KOPT-K1 (cell line): ENCODE results near the gene ZMAT3.
"Not testable (repeated sequence)": the region's sequence is repeated elsewhere in the genome, so short reads cannot be mapped to it uniquely, and the experiment has no call there.

Source experiments
- H3K27ac ChIP-seq: fragments of 200-600 bp; sonication (generic); 2 replicates; pipeline ENCODE4 v1.5.1; 2016; ENCODE audit warnings: antibody characterized with exemption, mild to moderate bottlenecking, low read depth, low read length; ENCODE audit not compliant: poor library complexity, severe bottlenecking
- H3K36me3 ChIP-seq: fragments of 200-600 bp; sonication (generic); 2 replicates; pipeline ENCODE4 v1.5.1; 2017; ENCODE audit warnings: antibody characterized with exemption, mild to moderate bottlenecking, low read length, moderate library complexity; ENCODE audit not compliant: insufficient read depth
- H3K9me3 ChIP-seq: fragments of 200-600 bp; sonication (generic); 2 replicates; pipeline ENCODE4 v1.5.1; 2017; ENCODE audit warnings: antibody characterized with exemption, low read length, mild to moderate bottlenecking; ENCODE audit not compliant: insufficient read depth, poor library complexity, severe bottlenecking

The ZMAT3 gene

DNA sequence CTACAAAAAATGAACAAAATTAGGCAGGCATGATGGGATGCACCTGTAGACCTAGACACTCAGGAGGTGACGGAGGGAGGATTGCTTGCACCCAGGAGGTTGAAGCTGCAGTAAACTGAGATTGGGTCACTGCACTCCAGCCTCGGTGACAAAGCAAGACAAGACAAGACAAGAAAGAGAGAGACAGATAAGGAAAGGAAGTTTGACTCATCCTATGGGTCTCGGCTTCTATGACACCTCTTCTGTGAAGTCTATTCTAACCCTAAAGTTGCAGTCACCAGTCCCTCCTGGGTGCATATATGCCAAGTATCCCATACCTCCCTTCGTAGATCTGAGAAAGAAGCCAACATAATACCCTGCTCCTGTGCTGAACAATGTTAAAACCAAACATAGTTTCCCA is 7.9 kb upstream of the ZMAT3 start:
- Histone ChIP-seq H3K27ac (no peak overlapping the region), H3K36me3 (no peaks in the 10 kb centered on the region), H3K9me3 (no peaks in the 10 kb centered on the region)

DNA sequence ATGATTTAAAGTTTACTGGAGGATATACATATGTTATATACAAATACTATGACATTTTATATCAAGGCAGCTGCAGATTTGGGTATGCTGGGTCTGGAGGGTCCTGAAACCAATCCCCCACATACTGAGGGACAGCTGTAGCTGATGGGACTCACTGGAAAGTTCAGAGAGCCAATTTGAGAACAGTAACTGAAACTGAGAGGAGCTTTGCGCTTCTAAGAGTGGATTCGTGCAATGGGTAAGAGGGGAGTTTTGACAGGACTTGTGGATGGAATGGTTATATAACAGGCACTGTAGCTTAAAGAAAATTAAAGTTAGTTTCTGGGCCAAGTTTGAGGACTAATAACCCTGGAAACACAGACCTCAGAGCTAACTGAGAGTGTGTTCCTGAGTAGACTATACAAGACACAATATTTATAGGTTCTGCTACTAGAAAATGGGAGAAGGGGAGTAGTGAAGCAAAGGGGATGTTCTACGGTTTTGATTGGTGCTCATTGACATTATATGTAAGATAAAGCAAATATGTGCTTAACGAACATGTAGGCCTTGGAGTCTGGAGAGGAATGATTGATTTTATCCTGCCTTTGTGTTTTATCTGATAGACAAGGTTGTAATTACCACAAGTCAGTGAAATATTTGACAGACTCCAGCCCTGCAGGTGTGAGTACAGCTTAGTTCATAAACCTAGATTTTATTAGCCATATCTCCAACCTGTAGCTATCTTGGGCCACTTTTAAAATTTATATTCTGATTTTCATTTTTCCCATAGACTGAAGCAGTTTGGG is 4.8 kb upstream of the ZMAT3 start:
- Histone ChIP-seq H3K27ac (no peak overlapping the region), H3K36me3 (no peaks in the 10 kb centered on the region), H3K9me3 (no peaks in the 10 kb centered on the region)

DNA sequence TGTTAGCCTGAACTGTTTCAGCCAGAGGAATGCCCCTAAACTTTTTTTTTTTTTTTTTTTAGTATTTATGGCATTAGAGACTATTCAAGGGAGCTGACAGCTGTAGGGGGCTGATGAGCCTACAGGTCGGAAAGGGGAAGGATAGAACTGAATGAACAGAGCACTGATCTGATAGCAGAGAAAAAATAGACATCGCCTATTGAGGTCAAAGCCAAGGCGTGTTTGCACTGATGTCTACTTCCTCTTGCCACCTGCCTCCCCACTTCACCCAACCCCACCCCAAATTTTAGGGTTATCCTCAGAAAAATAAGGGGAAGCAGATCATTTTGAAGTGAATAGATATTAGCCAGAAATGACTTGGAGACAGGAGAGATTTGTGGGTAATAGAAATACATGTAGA is 3.0 kb upstream of the ZMAT3 start:
- peak overlapping the region; percentile 32 for H3K27ac ChIP-seq
- no peaks in the 10 kb centered on the region for H3K36me3 ChIP-seq
- no peaks in the 10 kb centered on the region for H3K9me3 ChIP-seq

DNA sequence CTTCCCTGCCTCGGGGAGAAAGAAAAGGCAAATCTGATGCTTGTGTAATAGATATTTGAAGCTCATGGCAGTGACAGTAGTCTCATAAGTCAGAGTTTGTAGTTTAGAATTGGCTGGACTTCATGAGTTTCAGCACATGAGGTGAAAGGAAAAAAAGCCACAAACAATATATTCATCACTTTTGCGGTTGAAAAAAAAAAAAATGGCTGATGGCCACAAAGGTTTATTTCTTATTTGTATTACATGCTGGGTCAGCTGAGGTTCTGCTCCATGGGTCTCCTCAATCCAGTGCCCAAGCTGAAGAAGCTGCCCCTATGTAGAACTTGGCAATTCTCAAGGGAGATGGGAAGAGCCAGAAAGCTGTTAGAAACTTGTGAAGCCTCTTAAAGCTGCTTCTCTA is 2.2 kb upstream of the ZMAT3 start:
- no peaks in the 10 kb centered on the region for H3K36me3 ChIP-seq
- H3K9me3 ChIP-seq: no peaks in the 10 kb centered on the region
- peak overlapping the region; percentile 32 for H3K27ac ChIP-seq

DNA sequence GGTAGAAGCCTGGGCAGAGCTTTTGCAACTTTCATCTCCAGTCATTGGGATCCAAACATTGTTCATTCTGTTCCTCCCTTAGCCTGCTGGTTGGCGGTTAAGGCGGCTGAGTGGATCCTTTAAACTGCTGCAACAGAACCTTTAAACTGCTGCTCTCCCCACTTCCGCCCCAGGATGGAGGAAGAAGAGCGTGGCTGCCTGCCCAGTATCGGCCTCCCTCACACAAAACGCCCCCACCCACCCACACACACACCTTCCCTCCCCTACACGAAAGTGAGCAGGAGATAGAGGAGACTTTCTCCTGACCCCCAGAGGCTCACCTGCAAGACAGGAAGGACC is 460 bp upstream of the ZMAT3 start:
- H3K9me3 ChIP-seq: no peaks in the 10 kb centered on the region
- H3K36me3 ChIP-seq: peaks cover 11% of the 10 kb centered on the region
- H3K27ac ChIP-seq: peak overlapping the region; percentile 96

DNA sequence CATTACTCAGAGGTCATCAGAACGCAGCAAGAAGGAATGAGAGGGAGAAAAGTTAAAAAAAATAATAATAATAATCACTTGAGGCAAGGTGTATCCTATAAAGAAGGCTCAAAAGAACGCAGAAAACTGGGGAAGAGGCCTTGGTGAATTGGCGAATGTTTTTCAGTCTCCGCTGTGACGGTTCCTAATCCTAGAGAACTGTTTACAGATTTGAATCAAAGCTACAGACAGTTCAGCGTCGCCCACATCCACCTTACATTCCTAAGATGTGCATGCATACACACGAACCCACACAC is 634 bp downstream of the ZMAT3 start:
- H3K9me3 ChIP-seq: no peaks in the 10 kb centered on the region
- H3K27ac ChIP-seq: peak overlapping the region; percentile 96
- peaks cover 22% of the 10 kb centered on the region for H3K36me3 ChIP-seq

DNA sequence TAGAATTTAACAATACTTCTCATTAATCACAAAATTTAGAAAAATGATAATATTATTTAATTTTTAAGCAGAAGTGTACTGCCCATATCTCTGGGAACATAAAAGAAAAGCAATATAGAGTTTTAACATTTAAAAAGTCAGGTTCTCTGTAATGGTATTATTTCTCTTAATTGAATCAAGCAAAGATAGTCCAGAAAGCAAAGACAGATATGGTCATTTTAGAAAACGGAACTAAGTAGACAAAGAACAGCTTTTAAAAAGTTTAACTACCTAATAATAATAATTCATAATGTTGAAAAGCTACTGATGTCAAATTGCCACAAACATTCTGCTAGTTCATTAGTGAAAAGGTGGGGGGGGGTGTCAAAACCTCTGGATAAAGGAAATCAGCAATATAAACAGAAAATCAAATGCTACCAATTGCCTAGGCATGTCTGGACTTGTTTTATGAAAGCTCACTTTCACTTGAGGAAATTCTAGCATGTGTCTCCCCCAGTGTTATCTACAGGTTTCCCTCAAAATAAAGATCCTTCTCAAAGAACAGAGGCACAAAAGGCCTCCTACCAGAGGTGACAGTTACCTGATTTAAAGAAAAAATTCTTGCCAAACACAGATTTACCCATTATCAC is 1.7 kb downstream of the ZMAT3 start:
- Histone ChIP-seq H3K27ac (peak overlapping the region; percentile 30), H3K9me3 (no peaks in the 10 kb centered on the region), H3K36me3 (peaks cover 30% of the 10 kb centered on the region)

DNA sequence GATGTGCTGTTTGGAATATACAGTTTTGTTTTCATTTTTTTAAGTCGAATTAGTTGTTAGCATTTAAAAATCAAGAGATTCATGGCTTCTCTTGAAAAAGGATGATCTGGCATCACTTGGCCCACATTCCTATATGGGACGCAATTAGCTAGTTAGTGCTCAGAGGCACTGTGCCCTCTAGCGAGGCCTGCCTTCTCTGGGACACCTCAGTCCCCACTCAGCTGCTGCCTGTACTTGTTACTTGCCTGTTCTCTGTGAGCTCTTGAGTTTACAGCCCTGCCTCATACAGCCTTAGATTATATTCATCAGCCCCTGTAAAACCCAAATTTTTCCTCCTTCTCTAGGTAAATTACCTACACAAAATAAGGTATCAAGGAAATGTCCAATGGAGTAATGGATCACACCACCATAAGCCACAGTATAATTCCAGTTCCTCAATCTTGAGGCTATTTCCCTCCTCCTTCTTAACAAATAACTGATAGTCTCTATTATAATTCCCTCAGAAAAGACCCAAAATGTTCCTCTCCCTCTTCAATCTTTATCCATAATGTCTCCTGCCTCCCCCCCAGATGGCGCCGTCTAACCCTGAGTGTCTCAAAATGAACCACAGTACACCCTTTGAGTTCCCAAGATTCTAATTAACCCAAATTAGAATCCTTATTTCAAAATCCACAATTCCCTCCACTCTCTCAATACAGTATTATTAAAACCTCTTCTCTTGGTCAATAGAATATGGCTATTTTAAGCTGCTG is 2.7 kb downstream of the ZMAT3 start:
- peaks cover 37% of the 10 kb centered on the region for H3K36me3 ChIP-seq
- H3K27ac ChIP-seq: peak overlapping the region; percentile 6
- no peaks in the 10 kb centered on the region for H3K9me3 ChIP-seq

DNA sequence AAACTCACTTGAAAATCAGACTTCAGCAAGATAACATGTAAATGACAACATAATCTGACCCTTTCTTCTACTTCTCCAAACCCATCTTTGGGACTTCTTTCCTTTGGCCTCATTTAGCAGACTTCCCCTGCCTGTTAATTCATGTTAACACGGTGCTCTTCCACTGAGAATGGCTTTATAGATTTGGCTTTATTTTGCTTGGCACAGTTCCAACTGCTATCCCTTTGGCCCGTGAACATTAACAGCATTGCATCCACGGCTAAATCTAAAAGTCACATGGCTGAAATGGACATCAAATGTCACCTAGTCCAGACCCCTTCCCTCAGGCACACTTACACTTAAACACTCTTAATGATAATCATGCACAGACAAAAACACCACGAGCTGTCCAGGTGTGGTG is 3.8 kb downstream of the ZMAT3 start:
- Histone ChIP-seq H3K36me3 (peaks cover 46% of the 10 kb centered on the region), H3K9me3 (no peaks in the 10 kb centered on the region), H3K27ac (no peak overlapping the region)

DNA sequence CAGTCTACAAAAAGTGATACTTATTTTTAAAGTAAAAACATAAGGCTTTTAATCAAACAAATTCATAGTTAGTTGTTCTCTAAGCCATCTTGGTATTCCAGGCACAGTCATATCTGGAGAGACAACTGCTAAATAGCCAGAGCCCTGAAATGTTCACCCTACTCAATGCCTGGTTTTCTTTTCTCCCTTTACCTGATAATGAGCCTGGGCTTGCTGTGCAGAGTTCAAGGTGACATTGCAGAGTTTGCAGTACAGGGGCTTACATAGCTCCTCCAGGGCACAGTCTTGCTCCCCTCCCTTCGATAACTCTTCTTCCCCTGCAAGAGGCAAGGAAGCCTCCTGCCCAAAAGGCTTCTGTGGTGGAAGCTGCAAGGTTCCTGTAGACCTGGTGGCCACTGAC is 4.3 kb downstream of the ZMAT3 start:
- Histone ChIP-seq H3K27ac (no peak overlapping the region), H3K36me3 (peaks cover 51% of the 10 kb centered on the region), H3K9me3 (no peaks in the 10 kb centered on the region)

DNA sequence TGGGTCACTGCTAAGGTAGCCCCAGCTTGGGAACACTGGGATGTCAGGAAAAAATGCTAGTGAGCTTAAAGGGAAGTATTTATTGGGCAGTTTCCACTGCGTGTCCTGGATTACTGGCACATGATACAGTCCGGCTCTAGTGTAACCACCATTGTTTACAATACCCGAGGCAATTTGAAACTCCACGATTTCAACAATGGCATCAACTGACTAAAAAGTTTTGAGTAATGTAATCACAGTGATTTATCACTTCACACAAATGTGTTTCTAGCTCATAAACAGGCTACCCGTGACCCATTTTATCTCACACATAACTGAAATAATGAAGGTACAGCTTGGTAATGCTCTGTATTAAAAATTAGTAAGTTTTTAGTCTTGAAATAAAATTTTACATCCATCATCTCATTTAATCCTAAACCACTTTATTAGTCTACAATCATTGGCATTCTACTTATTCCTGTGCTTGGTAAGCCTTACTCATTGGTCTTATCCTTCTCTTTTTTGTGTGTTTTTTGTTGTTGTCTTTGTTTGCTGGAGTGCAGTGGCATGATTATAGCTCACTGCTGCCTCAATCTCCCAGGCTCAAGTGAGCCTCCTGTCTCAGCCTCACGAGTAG is 7.6 kb downstream of the ZMAT3 start:
- peaks cover 55% of the 10 kb centered on the region for H3K36me3 ChIP-seq
- H3K9me3 ChIP-seq: no peaks in the 10 kb centered on the region
- no peak overlapping the region for H3K27ac ChIP-seq

DNA sequence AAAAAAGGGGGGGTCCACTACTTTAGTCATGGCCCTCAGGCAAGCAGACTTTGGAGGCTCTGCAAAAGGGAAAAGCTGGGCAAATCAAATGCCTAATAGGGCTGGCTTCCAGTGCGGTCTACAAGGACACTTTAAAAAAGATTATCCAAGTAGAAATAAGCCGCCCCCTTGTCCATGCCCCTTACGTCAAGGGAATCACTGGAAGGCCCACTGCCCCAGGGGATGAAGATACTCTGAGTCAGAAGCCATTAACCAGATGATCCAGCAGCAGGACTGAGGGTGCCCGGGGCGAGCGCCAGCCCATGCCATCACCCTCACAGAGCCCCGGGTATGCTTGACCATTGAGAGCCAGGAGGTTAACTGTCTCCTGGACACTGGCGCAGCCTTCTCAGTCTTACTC is 15.3 kb downstream of the ZMAT3 start:
- H3K27ac ChIP-seq: no peak overlapping the region
- H3K36me3 ChIP-seq: peaks cover 5% of the 10 kb centered on the region
- H3K9me3 ChIP-seq: peaks cover 6% of the 10 kb centered on the region

DNA sequence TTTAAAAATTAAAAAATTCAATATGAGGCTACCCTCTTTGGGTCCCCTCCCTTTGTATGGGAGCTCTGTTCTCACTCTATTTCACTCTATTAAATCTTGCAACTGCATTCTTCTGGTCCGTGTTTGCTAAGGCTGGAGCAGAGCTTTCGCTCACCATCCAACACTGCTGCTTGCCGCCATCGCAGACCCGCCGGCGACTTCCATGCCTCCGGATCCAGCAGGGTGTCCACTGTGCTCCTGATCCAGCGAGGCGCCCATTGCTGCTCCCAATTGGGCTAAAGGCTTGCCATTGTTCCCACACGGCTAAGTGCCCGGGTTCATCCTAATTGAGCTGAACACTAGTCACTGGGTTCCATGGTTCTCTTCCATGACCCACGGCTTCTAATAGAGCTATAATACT is 17.0 kb downstream of the ZMAT3 start:
- not testable (repeated sequence) for H3K27ac ChIP-seq, H3K36me3 ChIP-seq, H3K9me3 ChIP-seq

DNA sequence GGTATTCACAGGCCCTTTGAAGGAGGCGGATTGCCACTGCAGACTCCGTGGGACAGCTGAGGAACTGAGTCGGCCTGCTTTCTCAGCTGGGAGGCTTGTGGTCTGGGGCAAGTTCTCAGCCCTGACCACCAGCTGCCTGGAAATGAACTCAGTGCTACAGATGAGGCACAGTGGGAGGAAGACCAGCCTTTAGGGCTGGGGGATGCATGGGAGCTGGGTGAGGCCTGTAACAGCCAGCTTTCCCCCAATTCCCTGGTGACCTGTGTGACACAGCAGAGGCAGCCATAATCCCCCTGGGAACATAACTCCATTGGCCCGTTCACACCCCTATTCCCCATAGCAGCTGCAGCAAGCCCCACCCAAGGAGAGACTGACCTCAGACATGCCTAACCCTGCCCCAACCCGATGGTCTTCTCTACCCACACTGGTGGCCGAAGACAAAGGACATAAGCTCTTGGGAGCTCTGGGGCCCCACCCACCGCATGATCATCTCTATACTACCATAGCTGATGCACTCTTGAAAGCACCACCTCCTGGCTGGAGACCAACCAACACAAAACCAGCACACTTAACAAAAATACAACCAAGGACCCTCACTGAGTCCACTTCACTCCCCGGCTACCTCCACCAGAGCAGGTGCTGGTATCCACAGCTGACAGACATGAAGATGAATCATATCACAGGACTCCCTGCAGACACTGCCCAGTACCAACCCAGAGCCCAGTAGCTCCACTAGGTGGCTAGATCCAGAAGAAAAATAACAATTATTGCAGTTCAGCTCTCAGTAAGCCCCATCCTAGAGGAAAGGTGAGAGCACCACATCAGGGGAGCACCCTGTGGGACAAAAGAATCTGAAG is 24.9 kb downstream of the ZMAT3 start:
- no peak overlapping the region for H3K27ac ChIP-seq
- peaks cover 5% of the 10 kb centered on the region for H3K9me3 ChIP-seq
- no peaks in the 10 kb centered on the region for H3K36me3 ChIP-seq
